Ishikawa (cell line): Measurements from ENCODE around the gene DNAJC18.

Experiments used
- CEBPB ChIP-seq: IDR thresholded peaks from 2 replicates; pipeline ENCODE4 v1.6.1; 2012
- CREB1 ChIP-seq: IDR thresholded peaks from 2 replicates; pipeline ENCODE4 v1.6.1; 2012; ENCODE audit warnings: low read depth
- EGR1 ChIP-seq: IDR thresholded peaks from 2 replicates; pipeline ENCODE4 v1.6.1; 2012
- EP300 ChIP-seq: IDR thresholded peaks from 2 replicates; pipeline ENCODE4 v1.6.1; 2012; ENCODE audit warnings: borderline replicate concordance
- FOXM1 ChIP-seq: IDR thresholded peaks from 2 replicates; pipeline ENCODE4 v1.6.1; 2012; ENCODE audit warnings: low read depth, borderline replicate concordance
- MAX ChIP-seq: IDR thresholded peaks from 2 replicates; pipeline ENCODE4 v1.6.1; 2012
- NFIC ChIP-seq: IDR thresholded peaks from 2 replicates; pipeline ENCODE4 v1.6.1; 2012
- RAD21 ChIP-seq: IDR thresholded peaks from 2 replicates; pipeline ENCODE4 v1.6.1; 2012; ENCODE audit warnings: low read depth
- REST ChIP-seq: IDR thresholded peaks from 2 replicates; pipeline ENCODE4 v1.6.1; 2012; ENCODE audit warnings: low read depth, mild to moderate bottlenecking
- TAF1 ChIP-seq: IDR thresholded peaks from 2 replicates; pipeline ENCODE4 v1.6.1; 2012; ENCODE audit warnings: low read depth, mild to moderate bottlenecking
- TCF12 ChIP-seq: IDR thresholded peaks from 2 replicates; pipeline ENCODE4 v1.6.1; 2012; ENCODE audit warnings: low read depth
- TEAD4 ChIP-seq: IDR thresholded peaks from 2 replicates; pipeline ENCODE4 v1.6.1; 2012
- USF1 ChIP-seq: IDR thresholded peaks from 2 replicates; pipeline ENCODE4 v1.6.1; 2012
- YY1 ChIP-seq: IDR thresholded peaks from 2 replicates; pipeline ENCODE4 v1.6.1; 2012; ENCODE audit warnings: low read depth
- ZBTB7A ChIP-seq: IDR thresholded peaks from 2 replicates; pipeline ENCODE4 v1.6.1; 2012; ENCODE audit warnings: low read depth

Gene DNAJC18

GRCh38 chr5:139410121-139410992 is 29.0 kb downstream of the DNAJC18 start:
- no peak for TF ChIP-seq NFIC
- no peak for TF ChIP-seq REST
- TF ChIP-seq CREB1 = no peak
- TF ChIP-seq EGR1 = no peak
- no peak for TF ChIP-seq TCF12
- no peak for TF ChIP-seq EP300
- TF ChIP-seq USF1 = no peak
- TF ChIP-seq YY1 = no peak
- no peak for TF ChIP-seq MAX
- no peak for TF ChIP-seq FOXM1
- TF ChIP-seq ZBTB7A = no peak
- TF ChIP-seq TAF1 = no peak
- TF ChIP-seq RAD21 = no peak
- TF ChIP-seq CEBPB = no peak
- TF ChIP-seq TEAD4 = no peak

GRCh38 chr5:139408191-139408590 is 31.1 kb downstream of the DNAJC18 start:
- no peak for TF ChIP-seq RAD21
- no peak for TF ChIP-seq MAX
- TF ChIP-seq YY1 = no peak
- TF ChIP-seq USF1 = no peak
- no peak for TF ChIP-seq CREB1
- no peak for TF ChIP-seq EP300
- no peak for TF ChIP-seq REST
- no peak for TF ChIP-seq TEAD4
- no peak for TF ChIP-seq EGR1
- no peak for TF ChIP-seq CEBPB
- TF ChIP-seq ZBTB7A = no peak
- TF ChIP-seq TCF12 = no peak
- TF ChIP-seq FOXM1 = no peak
- no peak for TF ChIP-seq NFIC
- TF ChIP-seq TAF1 = no peak

- no peak for TF ChIP-seq NFIC
- no peak for TF ChIP-seq USF1
- no peak for TF ChIP-seq EGR1
Observed at GRCh38 chr5:139407517-139407916, 31.8 kb downstream of the DNAJC18 start.

GRCh38 chr5:139406963-139407362 is 32.4 kb downstream of the DNAJC18 start:
- no peak for TF ChIP-seq EGR1
- TF ChIP-seq REST = no peak
- no peak for TF ChIP-seq CEBPB
- no peak for TF ChIP-seq TCF12
- no peak for TF ChIP-seq YY1
- no peak for TF ChIP-seq EP300
- no peak for TF ChIP-seq TAF1
- TF ChIP-seq TEAD4 = no peak
- TF ChIP-seq ZBTB7A = no peak
- no peak for TF ChIP-seq CREB1
- TF ChIP-seq MAX = no peak
- no peak for TF ChIP-seq RAD21
- TF ChIP-seq USF1 = no peak
- no peak for TF ChIP-seq NFIC
- no peak for TF ChIP-seq FOXM1
